SH-SY5Y (cell line): Measurements from ENCODE around the gene STK32C.

ENCODE experiments used
- GATA2 ChIP-seq: IDR thresholded peaks from 2 replicates; pipeline ENCODE4 v1.6.1; 2011; ENCODE audit warnings: mild to moderate bottlenecking, low read depth, low read length
- GATA3 ChIP-seq: IDR thresholded peaks from 2 replicates; pipeline ENCODE4 v1.6.1; 2011; ENCODE audit warnings: low read depth, mild to moderate bottlenecking, low read length, moderate library complexity

STK32C gene

DNA sequence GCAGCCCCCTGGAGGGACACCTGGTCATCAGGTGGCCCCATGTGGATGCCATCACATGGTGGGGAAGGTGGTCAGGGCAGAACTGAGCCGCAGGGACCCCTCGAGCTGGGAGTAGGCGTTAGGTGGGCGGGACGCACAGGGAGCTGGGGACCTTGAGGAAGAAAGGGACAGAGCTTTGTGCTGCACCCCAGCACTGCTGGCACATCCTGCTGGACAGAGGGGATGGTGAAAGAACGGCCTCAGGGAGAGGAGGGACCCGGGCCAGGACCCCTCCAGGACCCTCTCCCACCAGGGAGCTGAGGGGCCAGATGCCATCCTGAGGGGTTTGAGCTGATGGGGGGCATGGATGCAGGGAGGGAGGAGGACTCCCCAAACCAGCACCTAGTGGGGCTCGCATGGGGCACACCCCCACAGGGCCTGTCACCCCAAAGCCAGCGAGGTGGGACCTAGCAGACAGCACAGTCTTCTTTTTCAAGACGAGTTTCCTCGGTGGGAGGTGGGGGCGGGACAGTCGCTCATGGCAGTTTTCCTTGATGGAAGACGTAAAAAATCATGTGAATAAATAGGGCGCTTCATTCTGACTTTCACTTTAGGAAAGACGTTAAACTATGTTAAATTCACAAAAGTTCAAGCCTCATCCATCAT, 43.3 kb downstream of the STK32C start:
- TF ChIP-seq GATA3 (no peak), GATA2 (no peak)

- no peak for TF ChIP-seq GATA2
- no peak for TF ChIP-seq GATA3
Measured at GRCh38 chr10:132263866-132264265, 43.9 kb downstream of the STK32C start.

DNA sequence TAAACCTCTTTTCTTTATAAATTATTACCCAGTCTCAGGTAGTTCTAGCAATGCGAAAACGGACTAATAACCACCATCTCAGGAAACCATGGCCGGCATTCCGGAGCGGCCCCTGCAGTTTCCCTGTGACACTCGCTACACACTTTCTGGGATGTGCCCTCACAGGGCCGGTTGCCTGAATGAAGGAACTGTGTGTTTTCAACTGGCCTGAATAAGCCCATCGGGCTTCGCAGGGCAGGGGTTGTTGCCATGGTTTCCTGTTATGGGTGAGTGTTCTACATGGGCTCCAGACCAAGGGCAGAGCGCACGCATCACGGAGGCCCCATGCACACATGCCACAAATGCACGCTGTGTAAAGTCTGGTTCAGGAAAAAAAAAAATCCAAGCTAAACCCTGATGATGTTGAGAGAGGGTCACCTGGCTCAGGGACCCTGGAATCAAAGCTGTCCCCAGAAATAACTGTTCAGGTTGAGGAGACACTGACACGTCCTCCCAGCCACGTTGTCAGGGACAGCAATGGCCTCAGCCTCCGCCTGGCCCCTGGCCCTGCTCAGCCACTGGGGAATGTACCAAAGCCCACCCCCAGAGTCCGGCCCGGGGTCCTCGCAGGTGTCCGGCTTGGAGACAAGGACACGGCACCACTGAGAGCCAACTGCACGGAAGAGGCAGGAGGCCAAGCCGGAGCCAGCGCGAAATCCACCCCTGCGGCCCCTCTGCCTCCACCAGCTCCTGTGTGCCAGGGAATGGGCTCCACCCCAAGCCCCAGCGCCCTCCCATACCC, 47.9 kb downstream of the STK32C start:
- no peak for TF ChIP-seq GATA2
- TF ChIP-seq GATA3 = no peak

- no peak for TF ChIP-seq GATA3
- no peak for TF ChIP-seq GATA2
Measured at GRCh38 chr10:132258423-132258822, 49.3 kb downstream of the STK32C start.

GRCh38 chr10:132257907-132258306, 49.8 kb downstream of the STK32C start:
- TF ChIP-seq GATA3 (no peak), GATA2 (no peak)

DNA sequence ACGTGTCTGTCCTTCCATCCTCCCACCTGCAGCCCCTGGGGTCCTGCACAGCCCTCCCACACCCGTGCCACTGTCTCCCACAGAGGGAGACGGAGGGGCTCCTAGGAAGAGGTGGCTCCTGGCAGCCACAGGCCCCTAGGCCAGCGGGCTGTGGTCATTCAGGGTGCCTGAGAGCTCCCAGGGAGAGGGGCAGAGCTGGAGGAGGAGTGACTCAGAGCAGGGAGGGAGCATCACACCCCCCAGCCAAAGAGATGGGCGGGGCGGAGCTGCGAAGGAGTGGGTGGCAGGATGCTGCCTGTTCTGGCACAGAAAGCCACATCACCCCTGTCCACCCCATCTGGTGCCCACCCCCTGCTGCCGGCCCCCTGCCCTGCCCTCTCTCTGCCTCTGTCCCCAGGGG, 50.5 kb downstream of the STK32C start:
- TF ChIP-seq GATA3 (no peak), GATA2 (no peak)

DNA sequence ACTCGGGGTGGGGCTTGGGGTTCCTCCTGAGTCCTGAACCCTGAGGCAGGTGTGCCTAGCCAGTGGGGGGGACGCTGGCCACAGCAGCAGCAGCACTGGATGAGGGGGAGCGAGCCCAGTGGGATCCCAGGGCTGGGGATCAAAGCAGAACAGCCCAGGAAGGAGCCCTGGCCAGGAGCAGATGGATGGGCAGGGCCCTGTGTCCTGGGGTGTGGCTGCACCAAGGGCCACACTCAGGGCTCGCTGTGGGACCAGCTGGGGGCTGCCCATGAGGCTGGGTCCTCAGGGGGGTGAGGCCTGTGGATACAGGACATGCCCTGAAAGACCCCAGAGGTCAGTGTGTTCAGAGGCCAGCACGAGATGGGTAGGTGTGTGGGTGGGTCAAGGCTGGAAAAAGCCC, 50.9 kb downstream of the STK32C start:
- no peak for TF ChIP-seq GATA2
- no peak for TF ChIP-seq GATA3

GRCh38 chr10:132255489-132256344, 52.0 kb downstream of the STK32C start:
- TF ChIP-seq GATA3 (no peak), GATA2 (no peak)

- TF ChIP-seq GATA3 (no peak), GATA2 (no peak)
Measured at GRCh38 chr10:132254841-132255240, 52.9 kb downstream of the STK32C start.

GRCh38 chr10:132253092-132253687, 54.6 kb downstream of the STK32C start:
- TF ChIP-seq GATA2 = no peak
- no peak for TF ChIP-seq GATA3

GRCh38 chr10:132252412-132252811, 55.3 kb downstream of the STK32C start:
- TF ChIP-seq GATA3 (no peak), GATA2 (no peak)

- TF ChIP-seq GATA2 = no peak
- TF ChIP-seq GATA3 = no peak
Measured at GRCh38 chr10:132251928-132252327, 55.8 kb downstream of the STK32C start.

DNA sequence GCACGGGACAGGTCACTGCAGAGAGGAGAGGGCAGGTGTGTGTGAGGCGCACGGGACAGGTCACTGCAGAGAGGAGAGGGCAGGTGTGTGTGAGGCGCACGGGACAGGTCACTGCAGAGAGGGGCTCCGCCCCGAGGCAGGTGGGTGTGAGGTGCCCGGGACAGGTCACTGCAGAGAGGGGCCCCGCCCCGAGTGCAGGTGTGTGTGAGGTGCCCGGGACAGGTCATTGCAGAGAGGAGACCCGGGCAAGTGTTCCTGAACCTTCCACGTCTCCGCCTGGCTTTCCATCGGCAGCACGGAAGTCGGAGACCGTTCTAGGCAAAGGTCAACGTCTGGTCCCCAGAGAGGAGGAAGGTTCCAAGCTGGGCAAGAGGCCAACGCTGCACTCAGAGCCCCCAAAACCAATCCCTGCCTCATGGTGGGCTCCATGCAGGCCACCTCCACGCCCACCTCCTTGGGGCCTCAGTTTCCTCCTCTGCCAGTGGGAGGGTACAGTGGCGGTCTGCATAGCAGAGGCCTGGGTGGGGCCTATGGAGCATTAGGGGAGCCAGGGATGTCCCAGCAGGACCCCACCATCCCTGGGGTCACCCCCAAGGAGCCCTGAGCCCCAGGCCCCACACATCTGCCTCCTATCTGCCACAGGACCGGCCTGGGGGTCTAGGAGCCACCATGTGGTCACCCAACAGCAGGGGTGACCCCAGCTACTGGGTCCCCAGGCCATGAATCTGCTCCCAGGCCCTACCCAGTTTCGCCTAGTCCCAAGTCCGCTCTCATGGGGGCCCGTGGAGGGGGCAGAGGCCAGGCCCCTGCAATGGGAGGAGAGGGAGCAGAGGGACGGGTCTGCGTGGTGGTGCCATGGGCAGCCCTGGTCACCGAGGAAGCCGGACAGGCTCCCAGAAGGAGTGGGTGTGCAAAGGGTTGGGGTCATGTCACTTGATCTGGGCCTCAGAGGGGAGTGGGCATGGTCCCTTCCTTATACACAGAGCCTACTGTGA, 57.0 kb downstream of the STK32C start:
- TF ChIP-seq GATA3 = no peak
- TF ChIP-seq GATA2 = no peak

DNA sequence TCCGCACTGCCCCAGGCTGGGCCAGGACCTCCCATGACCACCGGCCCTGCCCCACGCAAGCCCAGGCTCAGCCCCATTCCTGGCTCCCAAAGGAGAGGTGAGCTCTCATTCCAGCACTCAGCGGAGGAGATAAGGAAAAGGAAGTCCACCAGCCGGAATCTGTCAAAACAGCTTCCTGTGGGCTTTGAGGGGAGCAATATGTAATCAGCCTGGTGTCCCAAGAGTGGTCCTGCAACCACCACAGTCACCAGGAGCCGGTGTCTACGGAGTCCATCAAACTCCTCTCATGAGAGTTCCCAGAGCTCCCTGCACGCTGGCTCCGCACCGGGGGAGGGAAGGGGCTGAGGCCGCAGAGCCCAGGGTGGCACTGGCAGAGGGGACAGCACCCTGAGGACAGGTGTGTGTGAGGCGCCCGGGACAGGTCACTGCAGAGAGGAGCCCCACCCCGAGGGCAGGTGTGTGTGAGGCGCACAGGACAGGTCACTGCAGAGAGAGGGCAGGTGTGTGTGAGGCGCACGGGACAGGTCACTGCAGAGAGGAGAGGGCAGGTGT, 57.9 kb downstream of the STK32C start:
- no peak for TF ChIP-seq GATA2
- TF ChIP-seq GATA3 = no peak
